ENCODE results near the gene PTMA. TPM values are rescaled to one million over a fixed set of nuclear protein-coding genes. Genes with fewer than 3 reads are reported as not detected.
"Not testable (repeated sequence)": the region's sequence is repeated elsewhere in the genome, so short reads cannot be mapped to it uniquely, and the experiment has no call there.

Gene PTMA
- total RNA-seq, 2 experiments from 2014 or later, result 1,763 to 1,778 TPM

DNA sequence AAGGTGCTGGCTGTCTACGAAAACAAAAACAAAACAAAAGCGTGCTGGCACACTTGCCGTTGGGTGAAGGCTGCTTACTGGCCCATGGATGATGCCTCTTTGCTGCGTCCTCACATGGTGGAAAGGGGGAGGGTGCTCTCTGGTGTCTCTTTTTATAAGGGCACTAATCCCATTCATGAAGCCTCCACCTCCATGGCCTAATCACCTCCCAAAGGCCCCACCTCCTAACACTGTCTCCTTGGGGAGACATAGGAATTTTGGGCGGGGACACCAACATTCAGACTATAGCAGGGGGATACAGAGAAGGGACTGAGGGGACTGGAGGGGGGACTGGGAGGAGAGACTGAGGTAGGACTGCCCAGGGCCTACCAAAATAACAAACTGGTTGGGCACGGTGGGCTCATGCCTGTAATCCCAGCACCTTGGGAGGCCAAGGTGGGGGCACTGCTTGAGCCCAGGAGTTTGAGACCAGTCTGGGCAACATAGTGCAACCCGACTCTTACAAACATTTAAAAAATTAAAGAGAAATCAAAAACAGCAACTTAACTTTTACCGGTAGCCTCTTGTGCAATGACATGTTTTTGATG is 14.5 kb downstream of the PTMA start:
- CTCF ChIA-PET, result interaction anchor here (12.1 kb wide), 1 partner anchor 41 kb away, joined by 578 read pairs; no protein-coding TSS in a partner anchor
- no peaks in the 10 kb centered on the region for H3K36me3 Mint-ChIP-seq

DNA sequence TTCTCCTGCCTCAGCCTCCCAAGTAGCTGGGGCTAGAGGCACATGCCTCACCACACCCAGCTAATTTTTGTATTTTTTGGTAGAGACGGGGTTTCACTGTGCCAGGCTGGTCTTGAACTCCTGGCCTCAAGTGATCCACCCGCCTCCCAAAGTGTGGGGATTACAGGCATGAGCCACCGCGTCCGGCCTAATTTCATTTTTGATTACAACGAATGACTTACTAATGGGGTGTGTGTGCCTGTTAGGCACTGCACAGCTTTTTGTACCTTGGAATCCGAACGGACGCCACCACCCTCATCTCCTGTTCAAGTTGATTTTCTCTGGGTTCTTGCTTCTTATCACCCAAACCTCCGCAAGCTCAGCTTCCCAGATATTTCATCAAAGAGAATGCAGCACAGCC is 17.2 kb downstream of the PTMA start:
- POLR2A ChIA-PET, result no interaction called here
- DNase-seq, result no peak
- CTCF ChIA-PET, result interaction anchor here (0.6 to 3.2 kb wide), 4 partner anchors 10 to 52 kb away, joined by 3 to 41 read pairs (median 8); no protein-coding TSS in a partner anchor
- intact Hi-C loops (cut with micrococcal nuclease), result no loop called here
- H3K4me3 Mint-ChIP-seq, result no peak overlapping the region
- no peaks in the 10 kb centered on the region for H3K4me1 Mint-ChIP-seq (ENCODE audit: low read depth)
- no peak overlapping the region for H3K27ac Mint-ChIP-seq
- H3K36me3 Mint-ChIP-seq, result no peaks in the 10 kb centered on the region
- no peaks in the 10 kb centered on the region for H3K9me3 Mint-ChIP-seq
- no peaks in the 10 kb centered on the region for H3K27me3 Mint-ChIP-seq

More for the DNA sequence above, 14.5 kb downstream of the PTMA start:
- no peak overlapping the region for H3K4me3 Mint-ChIP-seq
- intact Hi-C loops (cut with micrococcal nuclease), result no loop called here
- H3K9me3 Mint-ChIP-seq, result no peaks in the 10 kb centered on the region
- no peak for DNase-seq
- POLR2A ChIA-PET, result no interaction called here
- no peaks in the 10 kb centered on the region for H3K27me3 Mint-ChIP-seq
- no peaks in the 10 kb centered on the region for H3K4me1 Mint-ChIP-seq (ENCODE audit: low read depth)
- H3K27ac Mint-ChIP-seq, result no peak overlapping the region

DNA sequence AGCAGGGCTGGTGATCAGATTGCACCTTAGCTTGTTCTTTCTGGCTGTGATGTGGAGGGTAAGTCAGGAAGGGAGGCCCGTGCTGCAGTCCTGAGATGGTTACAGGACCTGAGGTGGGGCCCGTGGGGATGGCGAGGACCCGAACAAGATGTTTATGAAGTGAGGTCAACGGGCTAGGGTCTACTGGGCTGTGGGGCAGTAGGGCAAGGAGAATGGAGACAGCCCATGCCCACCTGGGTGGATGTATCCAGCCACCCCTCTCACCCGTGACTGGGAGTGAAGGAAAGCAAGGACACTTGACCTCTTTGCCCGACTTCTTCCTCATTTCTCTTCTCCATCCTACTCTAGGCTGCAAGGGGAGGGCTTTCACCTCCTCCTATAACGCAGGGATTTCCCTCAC is 18.0 kb downstream of the PTMA start:
- no peaks in the 10 kb centered on the region for H3K4me1 Mint-ChIP-seq (ENCODE audit: low read depth)
- H3K9me3 Mint-ChIP-seq, result no peaks in the 10 kb centered on the region
- H3K27me3 Mint-ChIP-seq, result no peaks in the 10 kb centered on the region
- no peaks in the 10 kb centered on the region for H3K36me3 Mint-ChIP-seq
- no peak overlapping the region for H3K4me3 Mint-ChIP-seq
- intact Hi-C loops (cut with micrococcal nuclease), result no loop called here
- ChIA-PET POLR2A (no interaction called here), CTCF (interaction anchor here (2.6 to 3.2 kb wide), 2 partner anchors 11 to 51 kb away, joined by 13 to 41 read pairs; no protein-coding TSS in a partner anchor)
- no peak overlapping the region for H3K27ac Mint-ChIP-seq
- no peak for DNase-seq

DNA sequence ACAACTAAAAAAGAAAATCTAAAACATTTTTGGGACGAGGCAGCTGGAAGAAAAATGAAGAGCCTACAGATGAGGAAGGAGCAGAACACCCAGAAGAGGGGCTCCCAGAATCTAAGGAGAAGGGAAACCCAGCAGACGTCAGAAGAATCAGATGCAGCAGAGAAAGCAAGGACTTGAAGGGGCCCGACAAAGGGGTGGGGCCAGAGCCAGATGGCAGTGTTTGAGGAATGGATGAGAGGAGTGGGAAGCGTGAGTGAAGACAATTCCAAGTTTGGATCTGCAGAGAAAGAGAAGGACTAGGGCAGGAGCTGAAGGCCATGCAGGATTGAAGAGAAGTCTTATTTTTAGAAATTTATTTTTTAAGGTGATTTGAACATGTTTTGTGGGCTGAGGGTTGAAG is 19.3 kb downstream of the PTMA start:
- Mint-ChIP-seq H3K27ac (no peak overlapping the region), H3K9me3 (no peaks in the 10 kb centered on the region), H3K4me1 (ENCODE audit: low read depth) (no peaks in the 10 kb centered on the region), H3K36me3 (no peaks in the 10 kb centered on the region), H3K4me3 (no peak overlapping the region), H3K27me3 (no peaks in the 10 kb centered on the region)
- ChIA-PET POLR2A (no interaction called here), CTCF (interaction anchor here (1.5 kb wide), 1 partner anchor 13 kb away, joined by 3 read pairs; no protein-coding TSS in a partner anchor)
- intact Hi-C loops (cut with micrococcal nuclease), result no loop called here
- DNase-seq, result no peak

DNA sequence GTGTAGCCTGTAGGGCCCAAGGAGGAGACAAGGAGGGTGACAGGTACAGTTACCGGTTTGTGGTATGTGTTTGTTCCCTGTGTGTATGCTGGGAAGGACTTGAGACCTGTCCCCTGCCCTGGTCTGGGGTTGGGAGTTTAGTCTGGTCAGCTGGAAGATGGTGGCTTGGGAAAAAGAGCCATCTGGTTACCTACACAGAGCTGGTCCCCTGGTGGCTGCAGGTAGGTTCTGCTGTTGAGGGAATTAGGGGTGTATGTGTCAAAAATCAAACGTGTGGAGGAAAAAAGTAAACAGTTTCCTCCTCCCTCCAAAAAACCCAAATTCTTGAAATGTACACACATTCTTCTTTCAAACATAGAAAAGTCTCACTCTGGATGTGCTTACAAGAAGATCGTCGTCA is 24.3 kb downstream of the PTMA start:
- no peaks in the 10 kb centered on the region for H3K4me1 Mint-ChIP-seq (ENCODE audit: low read depth)
- H3K27me3 Mint-ChIP-seq, result no peaks in the 10 kb centered on the region

DNA sequence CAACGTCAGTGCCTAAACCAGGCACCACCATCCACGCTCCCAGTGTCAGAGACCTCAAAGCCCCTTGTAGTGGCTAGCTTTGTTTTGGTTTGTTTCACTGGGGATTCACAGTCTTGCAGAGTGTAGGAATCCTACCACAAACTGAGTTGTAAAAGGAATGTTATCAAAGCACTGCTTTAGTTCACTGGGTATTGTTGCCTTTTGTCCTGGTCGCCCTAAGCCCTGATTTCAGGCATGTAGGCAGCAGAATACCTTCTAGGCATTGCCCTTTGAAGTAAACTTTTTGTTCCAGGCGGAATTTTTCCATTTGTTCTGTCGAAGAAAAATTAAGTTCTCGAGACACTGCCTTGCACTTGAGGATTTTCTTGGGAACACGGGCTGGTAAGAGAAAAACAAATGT is 29.4 kb downstream of the PTMA start:
- Mint-ChIP-seq H3K4me3 (no peak overlapping the region), H3K9me3 (no peaks in the 10 kb centered on the region), H3K4me1 (ENCODE audit: low read depth) (no peaks in the 10 kb centered on the region), H3K27ac (no peak overlapping the region), H3K36me3 (peaks cover 17% of the 10 kb centered on the region), H3K27me3 (no peaks in the 10 kb centered on the region)
- intact Hi-C loops (cut with micrococcal nuclease), result no loop called here
- ChIA-PET POLR2A (no interaction called here), CTCF (no interaction called here)
- DNase-seq, result no peak

More for the DNA sequence above, 24.3 kb downstream of the PTMA start:
- ChIA-PET POLR2A (no interaction called here), CTCF (interaction anchor here (1.4 kb wide), 1 partner anchor 16 kb away, joined by 3 read pairs; no protein-coding TSS in a partner anchor)
- no peak overlapping the region for H3K4me3 Mint-ChIP-seq
- no peak overlapping the region for H3K27ac Mint-ChIP-seq
- H3K9me3 Mint-ChIP-seq, result no peaks in the 10 kb centered on the region
- peaks cover 4% of the 10 kb centered on the region for H3K36me3 Mint-ChIP-seq
- intact Hi-C loops (cut with micrococcal nuclease), result no loop called here
- no peak for DNase-seq

DNA sequence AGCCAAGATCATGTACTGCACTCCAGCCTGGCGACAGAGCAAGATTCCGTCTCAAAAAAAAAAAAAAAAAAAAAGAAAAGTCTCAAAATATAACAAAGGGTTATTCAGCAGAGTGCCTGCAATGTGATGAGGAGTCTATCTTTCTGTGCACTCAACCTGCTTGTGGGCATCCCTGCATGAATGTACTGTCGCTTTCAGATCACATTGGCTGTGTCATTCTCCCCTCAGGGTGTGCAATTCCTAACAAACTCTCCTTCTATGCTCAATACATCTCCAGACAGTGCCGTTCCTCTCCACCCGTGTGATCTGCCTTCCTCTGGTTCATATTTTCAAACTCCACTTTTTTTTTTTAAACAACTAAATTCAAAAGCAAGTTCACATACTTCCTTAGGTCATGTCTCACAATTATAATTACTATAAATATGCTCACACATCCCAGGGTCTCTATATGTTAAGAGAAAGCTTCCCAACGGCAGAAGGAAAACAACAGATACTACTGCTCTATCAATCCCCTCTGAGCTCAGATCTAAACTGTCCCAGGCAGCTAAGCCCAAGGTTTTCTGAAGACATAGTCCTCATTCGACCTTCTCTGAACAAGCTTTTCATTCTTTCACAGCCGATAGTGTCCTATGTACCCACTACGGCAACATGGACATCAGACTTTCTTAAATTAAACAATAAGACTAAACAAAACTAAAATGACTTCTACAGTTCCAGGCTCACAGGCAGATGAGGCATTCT is 35.2 kb downstream of the PTMA start:
- H3K9me3 Mint-ChIP-seq, result no peaks in the 10 kb centered on the region

DNA sequence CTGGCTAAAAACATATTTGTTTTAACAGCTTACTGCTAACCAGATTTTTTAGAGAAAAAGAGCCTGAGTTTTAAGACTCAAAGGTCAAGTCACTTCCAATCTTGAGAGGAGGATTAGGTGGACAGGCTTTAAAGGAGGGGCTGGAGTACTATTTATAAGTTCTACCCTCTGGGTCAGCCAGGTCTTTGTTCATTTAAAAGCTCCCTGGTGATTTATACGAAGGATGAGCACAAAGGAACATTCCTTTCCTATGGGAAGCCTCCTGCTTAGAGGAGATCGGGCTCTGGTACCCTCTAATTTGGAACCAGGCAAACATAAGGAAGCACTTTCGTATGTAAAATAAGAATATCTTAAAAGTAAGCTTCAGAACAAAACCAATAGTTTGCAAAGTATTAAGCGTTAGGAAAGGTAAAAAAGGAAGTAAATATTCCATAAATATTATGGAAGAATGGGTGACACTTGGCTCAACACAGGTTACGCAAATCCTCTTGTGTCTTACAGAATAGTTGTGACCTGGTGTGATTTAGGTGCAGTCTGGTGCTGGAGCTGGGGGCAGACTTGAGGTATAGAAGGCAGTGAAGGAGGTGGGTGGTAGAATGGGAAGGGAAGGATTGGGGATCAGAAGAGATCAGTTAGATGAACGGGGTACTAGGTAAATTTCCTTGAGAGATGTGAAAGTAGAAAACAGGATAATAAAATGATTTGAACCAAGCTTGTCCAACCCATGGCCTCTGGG is 37.1 kb downstream of the PTMA start:
- H3K9me3 Mint-ChIP-seq, result no peaks in the 10 kb centered on the region
- H3K27me3 Mint-ChIP-seq, result no peaks in the 10 kb centered on the region
- ChIA-PET POLR2A (no interaction called here), CTCF (interaction anchor here (1.1 to 1.3 kb wide), 2 partner anchors 51 to 68 kb away, joined by 3 to 4 read pairs; no protein-coding TSS in a partner anchor)
- H3K4me3 Mint-ChIP-seq, result no peak overlapping the region
- DNase-seq, result no peak
- H3K36me3 Mint-ChIP-seq, result no peaks in the 10 kb centered on the region
- H3K27ac Mint-ChIP-seq, result no peak overlapping the region
- no peaks in the 10 kb centered on the region for H3K4me1 Mint-ChIP-seq (ENCODE audit: low read depth)
- intact Hi-C loops (cut with micrococcal nuclease), result no loop called here

More for the DNA sequence above, 35.2 kb downstream of the PTMA start:
- POLR2A ChIA-PET, result no interaction called here
- no peak overlapping the region for H3K4me3 Mint-ChIP-seq
- intact Hi-C loops (cut with micrococcal nuclease), result no loop called here
- H3K4me1 Mint-ChIP-seq (ENCODE audit: low read depth), result no peaks in the 10 kb centered on the region
- H3K27me3 Mint-ChIP-seq, result no peaks in the 10 kb centered on the region
- CTCF ChIA-PET, result no interaction called here
- no peak overlapping the region for H3K27ac Mint-ChIP-seq
- H3K36me3 Mint-ChIP-seq, result peaks cover 3% of the 10 kb centered on the region
- DNase-seq, result no peak

DNA sequence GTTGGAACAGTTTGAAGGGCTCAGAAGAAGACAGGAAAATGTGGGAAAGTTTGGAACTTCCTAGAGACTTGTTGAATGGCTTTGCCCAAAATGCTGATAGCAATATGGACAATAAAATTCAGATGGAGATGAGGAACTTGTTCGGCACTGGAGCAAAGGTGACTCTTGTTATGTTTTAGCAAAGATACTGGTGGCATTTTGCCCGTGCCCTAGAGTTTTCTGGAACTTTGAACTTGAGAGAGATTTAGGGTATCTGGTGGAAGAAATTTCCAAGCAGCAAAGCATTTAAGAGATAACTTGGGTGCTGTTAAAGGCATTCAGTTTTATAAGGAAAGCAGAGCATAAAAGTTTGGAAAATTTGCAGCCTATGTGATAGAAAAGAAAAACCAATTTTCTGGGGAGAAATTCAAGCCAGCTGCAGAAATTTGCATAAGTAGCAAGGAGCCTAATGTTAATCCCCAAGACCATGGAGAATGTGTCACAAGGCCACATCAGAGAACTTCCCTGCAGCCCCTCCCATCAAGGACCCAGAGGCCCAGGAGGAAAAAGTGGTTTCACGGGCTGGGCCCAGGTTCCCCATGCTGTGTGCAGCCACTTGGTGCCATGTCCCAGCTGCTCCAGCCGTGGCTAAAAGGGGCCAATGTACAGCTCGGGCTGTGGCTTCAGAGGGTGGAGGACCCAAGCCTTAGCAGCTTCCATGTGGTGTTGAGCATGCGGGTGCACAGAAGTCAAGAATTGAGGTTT is 40.0 kb downstream of the PTMA start:
- ChIA-PET POLR2A (interaction anchor here (0.7 kb wide), 1 partner anchor 33 kb away, joined by 3 read pairs; the partner anchor contains the start of gene PDE6D), CTCF (interaction anchor here (0.6 kb wide), 1 partner anchor 15 kb away, joined by 3 read pairs; no protein-coding TSS in a partner anchor)
- H3K27ac Mint-ChIP-seq; intact Hi-C loops (cut with micrococcal nuclease); H3K4me3 Mint-ChIP-seq; H3K4me1 Mint-ChIP-seq (ENCODE audit: low read depth); DNase-seq; H3K27me3 Mint-ChIP-seq; H3K9me3 Mint-ChIP-seq; H3K36me3 Mint-ChIP-seq: not testable (repeated sequence)

DNA sequence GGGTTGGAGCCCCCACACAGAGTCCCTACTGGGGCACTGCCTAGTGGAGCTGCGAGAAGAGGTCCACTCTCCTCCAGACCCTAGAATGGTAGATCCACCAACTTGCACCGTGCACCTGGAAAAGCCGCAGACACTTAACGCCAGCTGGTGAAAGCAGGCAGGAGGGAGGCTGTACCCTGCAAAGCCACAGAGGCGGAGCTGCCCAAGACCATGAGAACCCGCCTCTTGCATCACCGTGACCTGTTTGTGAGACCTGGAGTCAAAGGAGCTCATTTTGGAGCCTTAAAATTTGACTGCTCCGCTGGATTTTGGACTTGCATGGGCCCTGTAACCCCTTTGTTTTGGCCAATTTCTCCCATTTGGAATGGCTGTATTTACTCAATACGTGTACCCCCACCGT is 40.7 kb downstream of the PTMA start:
- H3K27ac Mint-ChIP-seq; DNase-seq; H3K36me3 Mint-ChIP-seq; intact Hi-C loops (cut with micrococcal nuclease); H3K4me1 Mint-ChIP-seq (ENCODE audit: low read depth); H3K9me3 Mint-ChIP-seq; H3K4me3 Mint-ChIP-seq; H3K27me3 Mint-ChIP-seq: not testable (repeated sequence)
- POLR2A ChIA-PET, result interaction anchor here (0.7 kb wide), 1 partner anchor 32 kb away, joined by 3 read pairs; the partner anchor contains the start of gene PDE6D
- CTCF ChIA-PET, result interaction anchor here (0.6 kb wide), 1 partner anchor 16 kb away, joined by 3 read pairs; no protein-coding TSS in a partner anchor

DNA sequence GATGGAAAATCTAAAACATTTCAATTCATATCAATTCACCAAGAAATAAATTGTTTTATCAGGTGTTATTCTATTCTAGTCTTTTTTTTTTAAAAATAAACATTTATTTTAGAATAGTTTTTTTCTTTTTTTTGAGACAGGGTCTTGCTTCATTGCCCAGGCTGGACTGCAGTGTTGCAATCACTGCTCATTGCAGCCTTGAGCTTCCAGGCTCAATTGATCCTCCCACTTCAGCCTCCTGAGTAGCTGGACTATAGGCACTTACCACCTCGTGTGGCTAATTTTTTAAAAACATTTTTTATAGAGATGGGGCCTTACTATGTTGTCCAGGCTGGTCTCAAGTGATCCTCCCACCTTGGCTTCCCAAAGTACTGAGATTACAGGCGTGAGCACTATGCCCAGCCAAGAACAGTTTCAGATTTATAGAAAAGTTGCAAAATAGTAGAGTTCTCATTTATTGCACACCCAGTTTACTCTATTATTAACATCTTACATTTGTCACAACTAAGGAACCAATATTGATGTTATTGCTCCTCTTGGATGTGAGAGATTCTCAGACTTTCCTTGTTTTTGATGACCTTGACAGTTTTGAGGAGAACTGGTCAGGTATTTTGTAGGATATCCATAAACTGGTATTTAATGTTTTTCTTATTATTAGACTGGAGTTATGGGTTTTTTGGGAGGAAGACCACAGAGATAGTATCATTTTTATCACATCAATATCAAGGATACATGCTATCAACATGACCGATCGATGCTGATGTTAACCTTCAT is 42.9 kb downstream of the PTMA start:
- DNase-seq, result no peak
- POLR2A ChIA-PET, result no interaction called here
- H3K27me3 Mint-ChIP-seq, result no peaks in the 10 kb centered on the region
- CTCF ChIA-PET, result no interaction called here
- no peak overlapping the region for H3K4me3 Mint-ChIP-seq
- no peak overlapping the region for H3K27ac Mint-ChIP-seq
- no peaks in the 10 kb centered on the region for H3K9me3 Mint-ChIP-seq
- H3K4me1 Mint-ChIP-seq (ENCODE audit: low read depth), result peaks cover 2% of the 10 kb centered on the region
- no peaks in the 10 kb centered on the region for H3K36me3 Mint-ChIP-seq
- intact Hi-C loops (cut with micrococcal nuclease), result no loop called here

Measured in activated CD4-positive, alpha-beta memory T cell treated with anti-CD3 and anti-CD28 coated beads for 36 hours (primary cell).